Measurements from ENCODE around the gene PRSS53. TPM values are rescaled to one million over a fixed set of nuclear protein-coding genes. Genes with fewer than 3 reads are reported as not detected.
A peak's percentile ranks its signal among the peaks of the same experiment; 100 is the strongest.

PRSS53 gene
- total RNA-seq, 1 experiment from 2014 or later, result 4.4 TPM

DNA sequence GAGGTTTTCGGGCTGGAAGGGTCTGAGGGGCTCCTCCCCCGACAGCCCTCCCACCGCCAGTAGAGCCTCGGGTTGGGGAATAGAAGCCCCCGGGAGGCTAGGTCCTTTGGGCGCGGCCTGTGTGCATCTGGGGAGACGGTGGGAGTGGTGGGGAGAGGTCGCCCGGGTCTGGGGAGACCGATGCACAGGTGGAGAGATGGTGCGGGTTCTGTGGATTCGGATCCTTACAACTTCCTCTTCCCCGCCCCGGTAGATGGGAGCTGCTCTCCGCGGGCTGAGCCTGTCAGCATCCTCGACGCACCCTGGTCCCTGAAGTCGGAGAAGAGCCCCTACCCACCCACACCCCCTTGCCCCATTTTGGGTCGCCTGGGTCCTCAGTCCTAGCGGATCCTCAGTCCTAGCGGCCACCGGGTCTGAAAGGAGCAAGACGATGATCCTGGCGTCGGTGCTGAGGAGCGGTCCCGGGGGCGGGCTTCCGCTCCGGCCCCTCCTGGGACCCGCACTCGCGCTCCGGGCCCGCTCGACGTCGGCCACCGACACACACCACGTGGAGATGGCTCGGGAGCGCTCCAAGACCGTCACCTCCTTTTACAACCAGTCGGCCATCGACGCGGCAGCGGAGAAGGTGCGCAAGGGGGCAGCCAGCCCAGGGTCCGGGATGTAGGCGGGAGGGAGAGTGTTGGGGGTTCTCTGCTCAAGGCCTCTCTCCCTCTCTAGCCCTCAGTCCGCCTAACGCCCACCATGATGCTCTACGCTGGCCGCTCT, 20.2 kb upstream of the PRSS53 start:
- H3K27me3 Mint-ChIP-seq (ENCODE audit: insufficient read depth, unreplicated experiment), result no peaks in the 10 kb centered on the region
- peaks cover 25% of the 10 kb centered on the region for H3K4me1 Mint-ChIP-seq (ENCODE audit: insufficient read depth, unreplicated experiment)
- peaks cover 38% of the 10 kb centered on the region for H3K36me3 Mint-ChIP-seq (ENCODE audit: insufficient read depth, unreplicated experiment)
- POLR2A ChIA-PET, result interaction anchor here (0.5 to 1.9 kb wide), 5 partner anchors 9 to 147 kb away, joined by 3 to 10 read pairs (median 4); partner anchors contain the start of genes KAT8 and PRSS8
- no peak overlapping the region for H3K27ac Mint-ChIP-seq (ENCODE audit: low read depth, unreplicated experiment)
- peak overlapping the region; percentile 73 for H3K4me3 Mint-ChIP-seq (ENCODE audit: unreplicated experiment)
- TSS peak; percentile 28 for BruUV-seq (replicated peaks)
- DNase-seq (ENCODE audit: unreplicated experiment), result no peak
- no peak for TF ChIP-seq CTCF (IDR thresholded peaks at IDR 0.05; ENCODE audit: unreplicated experiment)
- H3K9me3 Mint-ChIP-seq (ENCODE audit: unreplicated experiment), result no peaks in the 10 kb centered on the region
- CTCF ChIA-PET, result interaction anchor here (0.6 kb wide), 1 partner anchor 349 kb away, joined by 4 read pairs; no protein-coding TSS in a partner anchor
- intact Hi-C loops (cut with micrococcal nuclease), result no loop called here

DNA sequence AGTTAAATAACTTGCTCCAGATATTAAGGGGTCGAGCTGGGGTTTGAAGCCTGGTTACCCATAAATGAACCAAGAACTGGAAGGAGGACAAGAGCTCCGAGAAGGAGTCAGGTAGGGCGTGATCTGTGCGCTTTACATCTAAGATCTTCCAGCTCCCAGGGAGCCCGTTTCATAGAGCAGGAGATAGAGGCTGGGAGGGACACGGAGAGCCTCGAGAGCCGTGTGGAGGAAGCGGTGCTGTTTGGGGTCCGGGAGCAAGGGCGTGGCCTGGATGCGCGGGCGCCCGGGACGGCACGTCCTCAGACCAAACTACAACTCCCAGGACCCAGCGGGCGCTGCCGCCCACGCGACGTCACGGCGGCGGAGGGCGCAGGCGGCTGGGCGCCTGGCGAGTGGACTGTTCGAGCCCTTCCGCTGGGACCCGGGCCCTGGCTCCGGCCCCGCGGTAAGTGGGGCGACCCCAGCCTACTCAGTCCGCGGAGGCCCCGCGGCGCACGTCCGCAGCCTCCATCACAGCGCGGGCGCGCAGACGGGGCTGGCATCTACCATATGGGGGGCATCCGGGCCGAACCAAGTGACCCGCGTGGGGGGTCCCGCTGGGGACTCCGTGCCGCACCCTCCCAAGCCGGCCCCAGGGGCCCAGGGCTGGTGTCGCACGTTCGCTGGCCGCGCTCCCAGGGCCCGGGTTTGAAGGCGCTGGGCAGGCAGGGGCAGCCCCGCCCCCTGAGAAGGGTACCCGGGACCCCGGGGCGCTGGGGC, 19.5 kb upstream of the PRSS53 start, which contains the start of gene BCKDK:
TSS of gene BCKDK (plus strand) at position 352 of the 759 bp plus-strand sequence. CDS start 838 bp downstream, outside the sequence.
- BruUV-seq (replicated peaks), result no TSS peak
- ChIA-PET POLR2A (interaction anchor here (0.6 to 1.9 kb wide), 4 partner anchors 9 to 770 kb away, joined by 3 to 10 read pairs (median 5); partner anchors contain the start of genes KAT8 and PRSS8), CTCF (interaction anchor here (0.5 to 0.7 kb wide), 3 partner anchors 9 to 36 kb away, joined by 3 read pairs; no protein-coding TSS in a partner anchor)
- H3K36me3 Mint-ChIP-seq (ENCODE audit: insufficient read depth, unreplicated experiment), result peaks cover 38% of the 10 kb centered on the region
- no peak for TF ChIP-seq CTCF (IDR thresholded peaks at IDR 0.05; ENCODE audit: unreplicated experiment)
- H3K4me3 Mint-ChIP-seq (ENCODE audit: unreplicated experiment), result peak within 1 kb of the TSS; percentile 73
- H3K27me3 Mint-ChIP-seq (ENCODE audit: insufficient read depth, unreplicated experiment), result no peaks in the 10 kb centered on the region
- H3K9me3 Mint-ChIP-seq (ENCODE audit: unreplicated experiment), result no peaks in the 10 kb centered on the region
- H3K4me1 Mint-ChIP-seq (ENCODE audit: insufficient read depth, unreplicated experiment), result peaks cover 20% of the 10 kb centered on the region
- intact Hi-C loops (cut with micrococcal nuclease), result no loop called here
- H3K27ac Mint-ChIP-seq (ENCODE audit: low read depth, unreplicated experiment), result no peak within 1 kb of the TSS
- DNase-seq (ENCODE audit: unreplicated experiment), result peak; percentile 60

DNA sequence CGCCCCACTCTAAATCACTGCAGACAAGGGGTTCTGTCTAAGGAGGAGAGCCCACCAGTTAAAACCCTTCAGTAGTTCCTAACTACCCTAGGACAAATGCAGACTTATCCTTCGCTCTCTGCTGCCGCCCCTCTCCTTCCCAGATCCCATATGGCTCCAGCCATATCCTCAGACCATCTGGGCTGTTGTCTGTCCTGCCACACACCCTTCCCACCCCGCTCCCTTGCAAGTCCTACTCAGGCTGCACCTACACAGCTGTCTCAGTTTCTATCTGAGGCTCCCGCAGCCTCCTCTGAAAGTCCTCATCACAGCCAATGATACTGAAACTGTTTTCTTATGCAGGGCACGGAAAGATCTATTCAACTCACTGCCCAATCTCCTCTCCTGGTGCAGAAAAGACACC, 18.7 kb upstream of the PRSS53 start:
- Mint-ChIP-seq H3K27me3 (ENCODE audit: insufficient read depth, unreplicated experiment) (no peaks in the 10 kb centered on the region), H3K4me1 (ENCODE audit: insufficient read depth, unreplicated experiment) (peaks cover 20% of the 10 kb centered on the region), H3K4me3 (ENCODE audit: unreplicated experiment) (peak overlapping the region; percentile 73), H3K27ac (ENCODE audit: low read depth, unreplicated experiment) (no peak overlapping the region), H3K36me3 (ENCODE audit: insufficient read depth, unreplicated experiment) (peaks cover 32% of the 10 kb centered on the region), H3K9me3 (ENCODE audit: unreplicated experiment) (no peaks in the 10 kb centered on the region)
- CTCF ChIA-PET, result interaction anchor here (0.6 to 0.9 kb wide), 3 partner anchors 9 to 35 kb away, joined by 3 to 5 read pairs (median 3); no protein-coding TSS in a partner anchor
- no peak for TF ChIP-seq CTCF (IDR thresholded peaks at IDR 0.05; ENCODE audit: unreplicated experiment)
- DNase-seq (ENCODE audit: unreplicated experiment), result no peak
- BruUV-seq (replicated peaks), result no TSS peak
- intact Hi-C loops (cut with micrococcal nuclease), result no loop called here
- POLR2A ChIA-PET, result interaction anchor here (0.6 to 1.9 kb wide), 4 partner anchors 10 to 769 kb away, joined by 3 to 10 read pairs (median 5); partner anchors contain the start of genes KAT8 and PRSS8
